HCT116 (cell line): ENCODE measurements around the gene KRT73. TPM values are rescaled to one million over a fixed set of nuclear protein-coding genes. Genes with fewer than 3 reads are reported as not detected.

Source experiments
- ATAC-seq: fragments of 200-7000 bp; cut with Tn5 transposase; 2 replicates; pipeline ENCODE4 v1.9.1; 2020; ENCODE audit warnings: mild to moderate bottlenecking, moderate library complexity
- BruUV-seq: library from RNA; stranded (reverse); fragments of 400-500 nt; replicated peaks from 2 replicates; lab custom pipeline; 2021; lab: Mats Ljungman, UMichigan
- CTCF ChIA-PET: fragments of 300-600 bp; sonication (Branson Sonifier 250); formaldehyde crosslinking; loops from one replicate; lab custom pipeline; 2021; ENCODE audit warnings: antibody characterized with exemption; lab: Charles Lee
- POLR2A ChIA-PET: fragments of 300-600, 350-600 bp; sonication (Branson Sonifier 250); formaldehyde crosslinking; loops from one replicate; lab custom pipeline; 2021; ENCODE audit warnings: antibody characterized with exemption; lab: Charles Lee
- RAD21 ChIA-PET, 2 experiments: fragments of 300-600 bp; sonication (Branson Sonifier 250); formaldehyde crosslinking; loops; one replicate each; lab custom pipeline; 2023; ENCODE audit warnings: low total read pairs in 2 of 2; ENCODE audit not compliant: uncharacterized antibody in 2 of 2, unreplicated experiment in 2 of 2, low non-redundant PET in 1 of 2; lab: Charles Lee
- DNase-seq: peaks from one replicate; pipeline ENCODE4 v3.0.0-alpha.2; 2010; ENCODE audit warnings: low read depth, low spot score
- H2AFZ ChIP-seq: fragments of 200-600 bp; shearing (Covaris generic), sonication (generic); 2 replicates; pipeline ENCODE4 v1.6.1; 2017; ENCODE audit warnings: low read depth, mixed run types, mixed read lengths, antibody characterized with exemption, low read length; ENCODE audit not compliant: poor library complexity, severe bottlenecking
- H3K27ac ChIP-seq: 2 replicates; pipeline ENCODE4 v1.5.1; 2012; ENCODE audit warnings: low read depth, low read length
- H3K27me3 ChIP-seq: fragments of 200-600 bp; sonication (generic); 2 replicates; pipeline ENCODE4 v1.6.1; 2016; ENCODE audit warnings: mixed run types, low read length, mixed read lengths; ENCODE audit not compliant: insufficient read depth
- H3K36me3 ChIP-seq, 2 experiments: fragments of 200-500 bp in 1 of 2; fragments of 200-600 bp in 1 of 2; sonication (Bioruptor generic) in 1 of 2; sonication (generic) in 1 of 2; 2 replicates each; pipeline versions ENCODE4 v1.5.1 to v1.6.1; 2014 to 2016; ENCODE audit warnings: low read length in 2 of 2, inconsistent platforms in 1 of 2, mixed read lengths in 1 of 2, mixed run types in 1 of 2; ENCODE audit not compliant: insufficient read depth in 2 of 2, control insufficient read depth in 1 of 2
- H3K4me1 ChIP-seq, 2 experiments: fragments of 200-600 bp in 1 of 2; sonication (generic) in 1 of 2; 2 replicates each; pipeline versions ENCODE4 v1.5.1 to v1.6.1; 2012 to 2017; ENCODE audit warnings: low read length in 2 of 2, inconsistent platforms in 1 of 2, mild to moderate bottlenecking in 1 of 2, mixed read lengths in 1 of 2, mixed run types in 1 of 2, moderate library complexity in 1 of 2; ENCODE audit not compliant: insufficient read depth in 2 of 2, control insufficient read depth in 1 of 2
- H3K4me2 ChIP-seq: fragments of 200-600 bp; sonication (generic); 2 replicates; pipeline ENCODE4 v1.6.1; 2017; ENCODE audit warnings: mixed run types, low read length, mixed read lengths
- H3K4me3 ChIP-seq, 2 experiments: fragments of 200-600 bp in 1 of 2; sonication (generic) in 1 of 2; replicated peaks in 1 of 2; 2 replicates each; pipeline ENCODE4 v1.5.1; 2011 to 2016; ENCODE audit warnings: low read length in 2 of 2, control low read depth in 1 of 2, low read depth in 1 of 2, mild to moderate bottlenecking in 1 of 2, mixed read lengths in 1 of 2, mixed run types in 1 of 2
- H3K79me2 ChIP-seq: fragments of 200-600 bp; sonication (generic); 2 replicates; pipeline ENCODE4 v1.6.1; 2017; ENCODE audit warnings: mild to moderate bottlenecking, mixed run types, low read length, moderate library complexity, mixed read lengths; ENCODE audit not compliant: insufficient read depth
- H3K9ac ChIP-seq: fragments of 200-600 bp; sonication (generic); 2 replicates; pipeline ENCODE4 v1.6.1; 2016; ENCODE audit warnings: low read length, mixed read lengths
- H3K9me2 ChIP-seq: fragments of 200-600 bp; sonication (generic), shearing (Covaris generic); 2 replicates; pipeline ENCODE4 v1.6.1; 2017; ENCODE audit warnings: mixed run types, mild to moderate bottlenecking, moderate library complexity; ENCODE audit not compliant: insufficient read depth
- H3K9me3 ChIP-seq, 2 experiments: fragments of 200-500 bp in 1 of 2; fragments of 200-600 bp in 1 of 2; sonication (Bioruptor generic) in 1 of 2; sonication (generic) in 1 of 2; 2 replicates each; pipeline ENCODE4 v1.6.1; 2014 to 2017; ENCODE audit warnings: low read length in 2 of 2, mixed read lengths in 2 of 2, inconsistent platforms in 1 of 2, low read depth in 1 of 2, mild to moderate bottlenecking in 1 of 2, mixed run types in 1 of 2, moderate library complexity in 1 of 2; ENCODE audit not compliant: control insufficient read depth in 1 of 2, insufficient read depth in 1 of 2
- H4K20me1 ChIP-seq: fragments of 200-600 bp; sonication (generic), shearing (Covaris generic); 2 replicates; pipeline ENCODE4 v1.6.1; 2017; ENCODE audit warnings: mixed run types, mild to moderate bottlenecking, moderate library complexity; ENCODE audit not compliant: insufficient read depth
- CBX3 ChIP-seq: IDR thresholded peaks from 2 replicates; pipeline ENCODE4 v1.6.1; 2012; ENCODE audit warnings: low read depth
- CEBPB ChIP-seq: IDR thresholded peaks from 2 replicates; pipeline ENCODE4 v1.6.1; 2012; ENCODE audit warnings: low read depth
- EZH2 ChIP-seq: fragments of 200-600 bp; sonication (generic); IDR thresholded peaks from 2 replicates; pipeline ENCODE4 v1.6.1; 2017; ENCODE audit warnings: antibody characterized with exemption, mixed run types
- JUND ChIP-seq: IDR thresholded peaks from 2 replicates; pipeline ENCODE4 v1.6.1; 2012
- MAX ChIP-seq: IDR thresholded peaks from 2 replicates; pipeline ENCODE4 v1.6.1; 2012
- POLR2A ChIP-seq: IDR thresholded peaks from 2 replicates; pipeline ENCODE4 v1.7.0; 2011; ENCODE audit warnings: borderline replicate concordance; ENCODE audit not compliant: insufficient read depth, insufficient read length; ENCODE audit errors: extremely low read depth
- RAD21 ChIP-seq: IDR thresholded peaks from 2 replicates; pipeline ENCODE4 v1.6.1; 2012; ENCODE audit warnings: low read depth, mild to moderate bottlenecking
- SRF ChIP-seq: IDR thresholded peaks from 2 replicates; pipeline ENCODE4 v1.6.1; 2012; ENCODE audit warnings: low read depth
- ZFX ChIP-seq: fragments of 450-650 bp; IDR thresholded peaks from 2 replicates; pipeline ENCODE4 v1.6.1; 2017
- intact Hi-C: fragments of 100-400 bp; cut with micrococcal nuclease; formaldehyde crosslinking; loops from 2 replicates; pipeline ENCODE4 v1.10.0; 2022
- total RNA-seq: library from RNA; stranded (reverse); gene quantifications from one replicate; pipeline ENCODE4 v1.2.1, GENCODE V29; 2021; ENCODE audit not compliant: unreplicated experiment

Gene KRT73
- total RNA-seq, 1 experiment from 2014 or later = not detected

- Histone ChIP-seq H4K20me1 (no peaks in the 10 kb centered on the region), H3K4me1 (no peaks in the 10 kb centered on the region), H3K27ac (no peak overlapping the region), H3K27me3 (no peaks in the 10 kb centered on the region), H3K36me3 (no peaks in the 10 kb centered on the region), H3K9me3 (no peaks in the 10 kb centered on the region), H2AFZ (no peak overlapping the region), H3K4me3 (no peak overlapping the region), H3K9me2 (no peaks in the 10 kb centered on the region), H3K79me2 (no peaks in the 10 kb centered on the region), H3K9ac (no peak overlapping the region), H3K4me2 (no peak overlapping the region)
- no peak for TF ChIP-seq MAX
- no peak for TF ChIP-seq JUND
- TF ChIP-seq RAD21 = no peak
- TF ChIP-seq CEBPB = no peak
- no peak for TF ChIP-seq EZH2
- TF ChIP-seq POLR2A = no peak
- no peak for TF ChIP-seq SRF
- no peak for TF ChIP-seq ZFX
- DNase-seq (no peak), ATAC-seq (no peak)
- ChIA-PET POLR2A (no interaction called here), RAD21 (no interaction called here), CTCF (interaction anchor here (2.1 kb wide), 1 partner anchor 266 kb away, joined by 6 read pairs; no protein-coding TSS in a partner anchor)
- BruUV-seq = no TSS peak
- intact Hi-C loops = no loop called here
Measured at GRCh38 chr12:52613384-52614030, 4.9 kb downstream of the KRT73 start.

GRCh38 chr12:52612431-52613383, 5.7 kb downstream of the KRT73 start:
- Histone ChIP-seq H3K9me2 (no peaks in the 10 kb centered on the region), H4K20me1 (no peaks in the 10 kb centered on the region), H3K4me2 (no peak overlapping the region), H3K27me3 (no peaks in the 10 kb centered on the region), H3K27ac (no peak overlapping the region), H2AFZ (no peak overlapping the region), H3K36me3 (no peaks in the 10 kb centered on the region), H3K9me3 (no peaks in the 10 kb centered on the region), H3K4me1 (no peaks in the 10 kb centered on the region), H3K79me2 (no peaks in the 10 kb centered on the region), H3K9ac (no peak overlapping the region), H3K4me3 (no peak overlapping the region)
- DNase-seq = no peak
- intact Hi-C loops = no loop called here
- CTCF ChIA-PET = interaction anchor here (2.1 kb wide), 1 partner anchor 267 kb away, joined by 6 read pairs; no protein-coding TSS in a partner anchor
- no TSS peak for BruUV-seq
- POLR2A ChIA-PET = no interaction called here
- RAD21 ChIA-PET = no interaction called here
- no peak for ATAC-seq
- TF ChIP-seq CBX3 (no peak), MAX (no peak)
